NB4 (cell line): ENCODE measurements around the gene SLC12A2.

Experiments
- CTCF ChIP-seq: IDR thresholded peaks from one replicate; pipeline ENCODE4 v1.5.1; 2012; ENCODE audit warnings: low read depth, low read length
- POLR2A ChIP-seq: IDR thresholded peaks from 2 replicates; pipeline ENCODE4 v1.6.1; 2011; ENCODE audit warnings: mild to moderate bottlenecking; ENCODE audit not compliant: insufficient read length; ENCODE audit errors: extremely low read depth

- TF ChIP-seq CTCF (no peak), POLR2A (no peak)
Observed at GRCh38 chr5:128163991-128164390, 80.4 kb downstream of the SLC12A2 start.
